ENCODE results near the gene DOC2B. TPM values are rescaled to one million over a fixed set of nuclear protein-coding genes. Genes with fewer than 3 reads are reported as not detected.
"Not testable (repeated sequence)": the region's sequence is repeated elsewhere in the genome, so short reads cannot be mapped to it uniquely, and the experiment has no call there.

DOC2B gene
- total RNA-seq, 5 donors from 2014 or later (not counting 1 experiment from before 2014, with no cell fraction given), result 0.05 to 0.16 (median 0.09) TPM; not detected in 2

GRCh38 chr17:199806-200545, 18.5 kb upstream of the DOC2B start:
- Histone ChIP-seq H3K4me3 (ENCODE audit: control insufficient read depth in 1 of 2, extremely low read depth in 1 of 2, low read length in 1 of 2) (no peak overlapping the region), H3K4me1 (ENCODE audit: control insufficient read depth in 1 of 2, extremely low read depth in 1 of 2, insufficient read depth in 2 of 2, low read length in 2 of 2) (no peaks in the 10 kb centered on the region), H3K27me3 (replicated peaks in 1 of 2; ENCODE audit: control insufficient read depth in 2 of 2, extremely low read depth in 1 of 2, insufficient read depth in 2 of 2, low read length in 1 of 2) (peaks cover 0 to 55% of the 10 kb centered on the region in 2 experiments), H3K36me3 (ENCODE audit: control insufficient read depth in 2 of 2, extremely low read depth in 1 of 2, insufficient read depth in 1 of 2, low read length in 1 of 2) (no peaks in the 10 kb centered on the region), H3K9me3 (no peaks in the 10 kb centered on the region), H3K27ac (ENCODE audit: low read length) (no peak overlapping the region)
- no peak overlapping the region for H3K4me3 Mint-ChIP-seq
- no peaks in the 10 kb centered on the region for H3K36me3 Mint-ChIP-seq
- ChIA-PET CTCF (no interaction called here), POLR2A (interaction anchor here in 1 of 2 donors (0.6 kb wide), 1 partner anchor 23 kb away, joined by 3 read pairs; no protein-coding TSS in a partner anchor)
- WGBS (ENCODE audit: insufficient coverage), result 69% methylated on average over 14 of the region's 14 CpGs
- DNase-seq, result no peak
- peaks cover 0 to 25% of the 10 kb centered on the region in 2 donors for H3K27me3 Mint-ChIP-seq
- H3K4me1 Mint-ChIP-seq, result no peaks in the 10 kb centered on the region
- H3K9me3 Mint-ChIP-seq, result no peaks in the 10 kb centered on the region
- no peak overlapping the region for H3K27ac Mint-ChIP-seq
- ATAC-seq (replicated peaks in 1 of 4), result no peak

GRCh38 chr17:199191-199604, 17.7 kb upstream of the DOC2B start:
- peaks cover 0 to 57% of the 10 kb centered on the region in 2 experiments for H3K27me3 ChIP-seq (replicated peaks in 1 of 2; ENCODE audit: control insufficient read depth in 2 of 2, extremely low read depth in 1 of 2, insufficient read depth in 2 of 2, low read length in 1 of 2)
- DNase-seq, result no peak
- H3K4me1 ChIP-seq (ENCODE audit: control insufficient read depth in 1 of 2, extremely low read depth in 1 of 2, insufficient read depth in 2 of 2, low read length in 2 of 2), result no peaks in the 10 kb centered on the region
- H3K27ac ChIP-seq (ENCODE audit: low read length), result no peak overlapping the region
- no peaks in the 10 kb centered on the region for H3K9me3 Mint-ChIP-seq
- ChIA-PET CTCF (no interaction called here), POLR2A (interaction anchor here in 1 of 2 donors (0.6 kb wide), 1 partner anchor 22 kb away, joined by 3 read pairs; no protein-coding TSS in a partner anchor)
- no peak overlapping the region for H3K27ac Mint-ChIP-seq
- H3K36me3 Mint-ChIP-seq, result no peaks in the 10 kb centered on the region
- no peak for ATAC-seq (replicated peaks in 1 of 4)
- no peaks in the 10 kb centered on the region for H3K9me3 ChIP-seq
- H3K36me3 ChIP-seq (ENCODE audit: control insufficient read depth in 2 of 2, extremely low read depth in 1 of 2, insufficient read depth in 1 of 2, low read length in 1 of 2), result no peaks in the 10 kb centered on the region
- no peak overlapping the region for H3K4me3 ChIP-seq (ENCODE audit: control insufficient read depth in 1 of 2, extremely low read depth in 1 of 2, low read length in 1 of 2)
- no peaks in the 10 kb centered on the region for H3K4me1 Mint-ChIP-seq
- WGBS (ENCODE audit: insufficient coverage), result 0% methylated on average over 1 of the region's 8 CpGs
- no peak overlapping the region for H3K4me3 Mint-ChIP-seq
- H3K27me3 Mint-ChIP-seq, result peaks cover 0 to 25% of the 10 kb centered on the region in 2 donors

- WGBS (ENCODE audit: insufficient coverage), result 84% methylated on average over 15 of the region's 15 CpGs
- H3K4me3 ChIP-seq (ENCODE audit: control insufficient read depth in 1 of 2, extremely low read depth in 1 of 2, low read length in 1 of 2); H3K36me3 Mint-ChIP-seq; H3K9me3 ChIP-seq; CTCF ChIA-PET; H3K27ac ChIP-seq (ENCODE audit: low read length); H3K27ac Mint-ChIP-seq; POLR2A ChIA-PET; H3K9me3 Mint-ChIP-seq; H3K4me3 Mint-ChIP-seq; H3K4me1 ChIP-seq (ENCODE audit: control insufficient read depth in 1 of 2, extremely low read depth in 1 of 2, insufficient read depth in 2 of 2, low read length in 2 of 2); ATAC-seq (replicated peaks in 1 of 4); DNase-seq; H3K4me1 Mint-ChIP-seq; H3K36me3 ChIP-seq (ENCODE audit: control insufficient read depth in 2 of 2, extremely low read depth in 1 of 2, insufficient read depth in 1 of 2, low read length in 1 of 2): not testable (repeated sequence)
- H3K27me3 Mint-ChIP-seq, result peaks cover 0 to 25% of the 10 kb centered on the region in 2 donors
- peaks cover 0 to 63% of the 10 kb centered on the region in 2 experiments for H3K27me3 ChIP-seq (replicated peaks in 1 of 2; ENCODE audit: control insufficient read depth in 2 of 2, extremely low read depth in 1 of 2, insufficient read depth in 2 of 2, low read length in 1 of 2)
These were observed 16.8 kb upstream of the DOC2B start for GRCh38 chr17:198225-198624.

GRCh38 chr17:197352-197751, 15.9 kb upstream of the DOC2B start:
- WGBS (ENCODE audit: insufficient coverage), result no CpG with 5 or more reads among the region's 2 CpGs
- Histone ChIP-seq H3K36me3 (ENCODE audit: control insufficient read depth in 2 of 2, extremely low read depth in 1 of 2, insufficient read depth in 1 of 2, low read length in 1 of 2) (no peaks in the 10 kb centered on the region), H3K9me3 (no peaks in the 10 kb centered on the region), H3K27me3 (replicated peaks in 1 of 2; ENCODE audit: control insufficient read depth in 2 of 2, extremely low read depth in 1 of 2, insufficient read depth in 2 of 2, low read length in 1 of 2) (peaks cover 0 to 60% of the 10 kb centered on the region in 2 experiments), H3K4me1 (ENCODE audit: control insufficient read depth in 1 of 2, extremely low read depth in 1 of 2, insufficient read depth in 2 of 2, low read length in 2 of 2) (no peaks in the 10 kb centered on the region), H3K27ac (ENCODE audit: low read length) (no peak overlapping the region), H3K4me3 (ENCODE audit: control insufficient read depth in 1 of 2, extremely low read depth in 1 of 2, low read length in 1 of 2) (no peak overlapping the region)
- Mint-ChIP-seq H3K36me3 (no peaks in the 10 kb centered on the region), H3K4me1 (no peaks in the 10 kb centered on the region), H3K27me3 (peaks cover 0 to 25% of the 10 kb centered on the region in 2 donors), H3K27ac (no peak overlapping the region), H3K4me3 (no peak overlapping the region), H3K9me3 (no peaks in the 10 kb centered on the region)
- no peak for ATAC-seq (replicated peaks in 1 of 4)
- no peak for DNase-seq
- CTCF ChIA-PET, result no interaction called here
- POLR2A ChIA-PET, result no interaction called here

DNA sequence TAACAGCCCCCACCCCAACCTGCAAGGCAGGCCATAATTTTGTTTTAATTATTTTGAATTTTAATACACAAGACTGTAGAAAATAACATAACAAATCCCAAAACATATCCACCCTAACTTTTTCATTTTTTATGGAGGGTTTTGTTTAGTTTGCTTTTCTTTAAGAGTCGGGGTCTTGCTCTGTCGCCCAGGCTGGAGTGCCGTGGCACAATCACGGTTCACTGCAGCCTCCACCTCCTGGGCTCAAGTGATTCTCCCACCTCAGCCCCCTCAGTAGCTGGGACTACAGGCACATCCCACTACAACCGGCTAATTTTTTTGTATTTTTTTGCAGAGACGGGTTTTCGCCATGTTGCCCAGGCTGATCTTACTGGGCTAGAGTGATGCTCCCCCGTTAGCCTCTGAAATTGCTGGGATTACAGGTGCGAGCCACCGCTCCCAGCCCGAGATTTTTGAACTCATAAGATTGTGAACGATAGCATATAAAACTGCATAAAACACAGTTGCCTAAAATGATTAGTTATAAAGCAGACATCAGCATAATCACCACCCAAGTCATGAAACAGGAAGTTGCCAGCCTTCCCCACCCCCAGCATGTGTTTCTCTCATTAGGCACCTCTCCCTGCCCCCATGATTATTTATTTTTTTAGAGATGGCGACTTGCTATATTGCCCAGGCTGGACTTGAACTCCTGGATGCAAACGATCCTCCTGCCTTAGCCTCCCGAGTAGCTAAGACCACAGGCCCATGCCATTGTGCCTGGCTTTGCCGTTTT, 13.6 kb upstream of the DOC2B start:
- CTCF ChIA-PET, result no interaction called here
- Mint-ChIP-seq H3K4me3 (no peak overlapping the region), H3K27ac (no peak overlapping the region), H3K27me3 (peaks cover 0 to 21% of the 10 kb centered on the region in 2 donors), H3K36me3 (no peaks in the 10 kb centered on the region), H3K9me3 (no peaks in the 10 kb centered on the region), H3K4me1 (no peaks in the 10 kb centered on the region)
- no peaks in the 10 kb centered on the region for H3K36me3 ChIP-seq (ENCODE audit: control insufficient read depth in 2 of 2, extremely low read depth in 1 of 2, insufficient read depth in 1 of 2, low read length in 1 of 2)
- POLR2A ChIA-PET, result no interaction called here
- no peak overlapping the region for H3K4me3 ChIP-seq (ENCODE audit: control insufficient read depth in 1 of 2, extremely low read depth in 1 of 2, low read length in 1 of 2)
- peaks cover 0 to 51% of the 10 kb centered on the region in 2 experiments for H3K27me3 ChIP-seq (replicated peaks in 1 of 2; ENCODE audit: control insufficient read depth in 2 of 2, extremely low read depth in 1 of 2, insufficient read depth in 2 of 2, low read length in 1 of 2)
- no peaks in the 10 kb centered on the region for H3K4me1 ChIP-seq (ENCODE audit: control insufficient read depth in 1 of 2, extremely low read depth in 1 of 2, insufficient read depth in 2 of 2, low read length in 2 of 2)
- DNase-seq (no peak), ATAC-seq (replicated peaks in 1 of 4) (no peak)
- no peaks in the 10 kb centered on the region for H3K9me3 ChIP-seq
- no peak overlapping the region for H3K27ac ChIP-seq (ENCODE audit: low read length)
- 90% methylated on average over 5 of the region's 16 CpGs for WGBS (ENCODE audit: insufficient coverage)

DNA sequence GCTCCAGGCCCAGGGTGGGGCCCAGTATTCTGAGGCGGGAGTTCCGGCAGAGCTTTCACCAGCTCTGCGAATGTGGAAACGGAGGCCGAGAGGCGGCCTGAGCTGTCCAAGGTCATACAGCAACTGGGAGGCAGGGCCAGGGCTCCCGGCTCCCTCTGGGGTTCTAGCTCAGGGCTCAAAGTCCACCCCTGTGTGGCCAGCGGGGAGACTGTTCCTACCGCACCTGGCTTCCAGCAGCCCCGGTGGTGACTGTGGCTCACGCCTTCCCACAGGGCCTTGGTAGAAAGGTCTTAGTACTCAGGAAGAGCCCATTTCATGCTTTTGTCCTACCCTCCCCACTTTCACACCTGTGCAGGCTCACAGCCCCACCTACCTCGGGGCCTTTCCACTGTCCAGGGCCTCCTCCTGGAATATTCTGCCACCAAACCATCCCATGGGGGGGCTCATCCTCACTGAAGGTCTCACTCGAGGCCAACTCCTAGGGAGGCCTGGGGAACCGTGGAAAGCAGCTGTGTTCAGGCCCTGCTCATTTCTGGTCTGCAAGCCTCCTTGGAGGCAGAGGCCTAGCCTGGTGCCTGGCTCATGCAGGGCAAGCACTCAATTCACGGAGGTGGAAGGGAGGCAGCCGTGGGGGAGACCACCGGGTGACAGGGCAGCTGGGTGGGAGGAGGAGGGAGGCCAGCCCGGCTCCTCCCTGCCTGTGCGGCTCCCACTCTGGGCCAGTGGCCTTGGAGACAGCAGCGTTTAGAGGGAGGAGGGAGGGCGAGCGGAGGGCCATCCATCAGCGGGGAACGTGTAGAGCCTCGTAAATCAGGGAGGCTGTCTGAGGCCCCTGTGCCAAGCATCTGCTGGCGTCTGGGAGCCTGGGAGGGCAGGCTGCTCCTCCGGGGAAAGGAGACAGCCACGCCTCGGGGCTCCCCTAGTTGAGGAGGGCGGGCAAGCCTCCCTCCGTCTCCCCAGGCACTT, 12.7 kb upstream of the DOC2B start:
- Histone ChIP-seq H3K4me1 (ENCODE audit: control insufficient read depth in 1 of 2, extremely low read depth in 1 of 2, insufficient read depth in 2 of 2, low read length in 2 of 2) (no peaks in the 10 kb centered on the region), H3K4me3 (ENCODE audit: control insufficient read depth in 1 of 2, extremely low read depth in 1 of 2, low read length in 1 of 2) (no peak overlapping the region), H3K27me3 (replicated peaks in 1 of 2; ENCODE audit: control insufficient read depth in 2 of 2, extremely low read depth in 1 of 2, insufficient read depth in 2 of 2, low read length in 1 of 2) (peaks cover 0 to 42% of the 10 kb centered on the region in 2 experiments), H3K36me3 (ENCODE audit: control insufficient read depth in 2 of 2, extremely low read depth in 1 of 2, insufficient read depth in 1 of 2, low read length in 1 of 2) (no peaks in the 10 kb centered on the region), H3K9me3 (no peaks in the 10 kb centered on the region), H3K27ac (ENCODE audit: low read length) (no peak overlapping the region)
- H3K9me3 Mint-ChIP-seq, result no peaks in the 10 kb centered on the region
- 75% methylated on average over 22 of the region's 31 CpGs for WGBS (ENCODE audit: insufficient coverage)
- ChIA-PET CTCF (no interaction called here), POLR2A (no interaction called here)
- DNase-seq, result no peak
- ATAC-seq (replicated peaks in 1 of 4), result no peak
- no peak overlapping the region for H3K27ac Mint-ChIP-seq
- H3K27me3 Mint-ChIP-seq, result peaks cover 0 to 12% of the 10 kb centered on the region in 2 donors
- no peak overlapping the region for H3K4me3 Mint-ChIP-seq
- no peaks in the 10 kb centered on the region for H3K36me3 Mint-ChIP-seq
- no peaks in the 10 kb centered on the region for H3K4me1 Mint-ChIP-seq
